PC-3 (cell line): ENCODE results near the gene ELOVL5. TPM values are rescaled to one million over a fixed set of nuclear protein-coding genes. Genes with fewer than 3 reads are reported as not detected.
A peak's percentile ranks its signal among the peaks of the same experiment; 100 is the strongest.

ENCODE experiments used
- ATAC-seq: fragments of 200-7000 bp; cut with Tn5 transposase; 2 replicates; pipeline ENCODE4 v1.9.1; 2020; ENCODE audit warnings: mild to moderate bottlenecking, moderate library complexity
- BruUV-seq: library from RNA; stranded (reverse); fragments of 400-500 nt; replicated peaks from 2 replicates; lab custom pipeline; 2021; lab: Mats Ljungman, UMichigan
- CTCF ChIA-PET: fragments of 300-600 bp; sonication (Branson Sonifier 250); formaldehyde crosslinking; loops from one replicate; lab custom pipeline; 2022; ENCODE audit warnings: antibody characterized with exemption; lab: Charles Lee
- POLR2A ChIA-PET: fragments of 300-600 bp; sonication (Branson Sonifier 250); formaldehyde crosslinking; loops from one replicate; lab custom pipeline; 2022; ENCODE audit warnings: antibody characterized with exemption; ENCODE audit not compliant: unreplicated experiment; lab: Charles Lee
- DNase-seq: peaks from one replicate; pipeline ENCODE4 v3.0.0-alpha.2; 2015
- H2AFZ ChIP-seq: fragments of 300-600 bp; sonication (generic); 2 replicates; pipeline ENCODE4 v1.6.0; 2016; ENCODE audit warnings: antibody characterized with exemption, low read length
- H3F3A ChIP-seq: fragments of 300-600 bp; sonication (generic); one replicate; pipeline ENCODE4 v1.6.0; 2017; ENCODE audit warnings: antibody characterized with exemption, low read length, control low read depth, mild to moderate bottlenecking; ENCODE audit not compliant: unreplicated experiment
- H3K27ac ChIP-seq: fragments of 300-600 bp; sonication (generic); 2 replicates; pipeline ENCODE4 v1.5.1; 2016; ENCODE audit warnings: mild to moderate bottlenecking, low read length
- H3K27me3 ChIP-seq: fragments of 300-600 bp; sonication (generic); 2 replicates; pipeline ENCODE4 v1.6.1; 2016; ENCODE audit warnings: low read length, mixed read lengths
- H3K36me3 ChIP-seq: fragments of 300-600 bp; sonication (generic); 2 replicates; pipeline ENCODE4 v1.6.1; 2016; ENCODE audit warnings: low read depth, mixed run types, low read length, mixed read lengths
- H3K4me1 ChIP-seq: fragments of 300-600 bp; sonication (generic); 2 replicates; pipeline ENCODE4 v1.5.1; 2016; ENCODE audit warnings: low read length; ENCODE audit not compliant: insufficient read depth
- H3K4me2 ChIP-seq: fragments of 300-600 bp; sonication (generic); 2 replicates; pipeline ENCODE4 v1.6.0; 2016; ENCODE audit warnings: low read length
- H3K4me3 ChIP-seq: fragments of 300-600 bp; sonication (generic); 2 replicates; pipeline ENCODE4 v1.5.1; 2016; ENCODE audit warnings: mild to moderate bottlenecking, low read length, mixed read lengths
- H3K79me2 ChIP-seq: fragments of 300-600 bp; sonication (generic); 2 replicates; pipeline ENCODE4 v1.6.1; 2017; ENCODE audit warnings: low read length, mixed read lengths
- H3K9ac ChIP-seq: fragments of 300-600 bp; sonication (generic); 2 replicates; pipeline ENCODE4 v1.6.0; 2016; ENCODE audit warnings: mild to moderate bottlenecking, low read length
- H3K9me2 ChIP-seq: fragments of 300-600 bp; sonication (generic); replicated peaks from 2 replicates; pipeline ENCODE4 v1.6.1; 2016; ENCODE audit warnings: mixed run types, low read length, mixed read lengths
- H3K9me3 ChIP-seq: fragments of 300-600 bp; sonication (generic); 2 replicates; pipeline ENCODE4 v1.6.1; 2016; ENCODE audit warnings: low read length, mixed read lengths
- H4K20me1 ChIP-seq: fragments of 300-600 bp; sonication (generic); 2 replicates; pipeline ENCODE4 v1.6.1; 2016; ENCODE audit warnings: low read length, mixed read lengths
- CTCF ChIP-seq: fragments of 300-600 bp; sonication (generic); conservative IDR thresholded peaks from 2 replicates; pipeline ENCODE4 v1.5.1; 2017; ENCODE audit warnings: antibody characterized with exemption, low read depth, mild to moderate bottlenecking, low read length
- EZH2 ChIP-seq: fragments of 300-600 bp; sonication (generic); IDR thresholded peaks from one replicate; pipeline ENCODE4 v1.6.1; 2017; ENCODE audit warnings: antibody characterized with exemption, mild to moderate bottlenecking, low read length; ENCODE audit not compliant: unreplicated experiment
- EZH2phosphoT487 ChIP-seq: fragments of 300-600 bp; sonication (generic); IDR thresholded peaks from 2 replicates; pipeline ENCODE4 v1.6.1; 2018; ENCODE audit warnings: mild to moderate bottlenecking, antibody characterized with exemption, low read length, borderline replicate concordance
- intact Hi-C: fragments of 100-400 bp; cut with micrococcal nuclease; formaldehyde crosslinking; loops from 2 replicates; pipeline ENCODE4 v1.9.0; 2023
- total RNA-seq: library from RNA; depleted of rRNA; stranded (reverse); fragments of >200 nt; gene quantifications from 2 replicates; pipeline ENCODE4 v1.2.3, GENCODE V29; 2014

The ELOVL5 gene
- total RNA-seq, 1 experiment from 2014 or later: 62.7 TPM

- Histone ChIP-seq H3K79me2 (peaks cover 22% of the 10 kb centered on the region), H4K20me1 (no peaks in the 10 kb centered on the region), H3K4me1 (peaks cover 7% of the 10 kb centered on the region; the same call in 1 of the 2 replicates), H3K27ac (no peak overlapping the region), H3K27me3 (no peaks in the 10 kb centered on the region), H3F3A (no peaks in the 10 kb centered on the region), H3K4me2 (no peak overlapping the region), H3K36me3 (0 out of 2 replicates have a peak, but pooled peaks cover 4% of the 10 kb centered on the region), H3K9ac (no peak overlapping the region), H3K9me2 (no peaks in the 10 kb centered on the region), H2AFZ (no peak overlapping the region), H3K4me3 (no peak overlapping the region), H3K9me3 (no peaks in the 10 kb centered on the region)
- ChIA-PET CTCF (no interaction called here), POLR2A (no interaction called here)
- no peak for ATAC-seq
- no peak for DNase-seq
- TSS peak; percentile 18 for BruUV-seq
- intact Hi-C loops: loop anchor here (10.0 kb wide), 1 partner anchor 119 kb away; no protein-coding TSS in a partner anchor
- TF ChIP-seq EZH2phosphoT487: no peak
Measured at GRCh38 chr6:53293691-53294090, 55.1 kb downstream of the ELOVL5 start.

- Histone ChIP-seq H3K9me2 (no peaks in the 10 kb centered on the region), H3K4me2 (no peak overlapping the region), H3K27ac (no peak overlapping the region), H2AFZ (no peak overlapping the region), H3K79me2 (no peaks in the 10 kb centered on the region), H3K9ac (no peak overlapping the region), H3K27me3 (no peaks in the 10 kb centered on the region), H3K4me1 (no peaks in the 10 kb centered on the region), H3K36me3 (peaks cover 13% of the 10 kb centered on the region; the same call in 1 of the 2 replicates), H3K4me3 (no peak overlapping the region), H3K9me3 (no peaks in the 10 kb centered on the region), H3F3A (no peaks in the 10 kb centered on the region), H4K20me1 (no peaks in the 10 kb centered on the region)
- CTCF ChIA-PET: interaction anchor here (1.2 kb wide), 1 partner anchor 57 kb away, joined by 3 read pairs; no protein-coding TSS in a partner anchor
- intact Hi-C loops: loop anchor here (10.0 kb wide), 1 partner anchor 116 kb away; no protein-coding TSS in a partner anchor
- no TSS peak for BruUV-seq
- DNase-seq (no peak), ATAC-seq (no peak)
- no peak for TF ChIP-seq EZH2
- TF ChIP-seq CTCF: peak; percentile 43; the same call in 1 of the 2 replicates
- TF ChIP-seq EZH2phosphoT487: no peak
- POLR2A ChIA-PET: interaction anchor here (1.0 kb wide), 1 partner anchor 19 kb away, joined by 7 read pairs; no protein-coding TSS in a partner anchor
Measured at GRCh38 chr6:53290537-53291510, 57.9 kb downstream of the ELOVL5 start.

GRCh38 chr6:53287336-53288225 lies 61.2 kb downstream of the ELOVL5 start:
- CTCF ChIA-PET: no interaction called here
- Histone ChIP-seq H3K9ac (no peak overlapping the region), H2AFZ (no peak overlapping the region), H3K36me3 (peaks cover 13% of the 10 kb centered on the region; the same call in 1 of the 2 replicates), H3K9me2 (no peaks in the 10 kb centered on the region), H3K9me3 (no peaks in the 10 kb centered on the region), H3K27me3 (no peaks in the 10 kb centered on the region), H3K4me1 (no peaks in the 10 kb centered on the region), H3K4me2 (no peak overlapping the region), H3K4me3 (no peak overlapping the region), H3K79me2 (no peaks in the 10 kb centered on the region), H4K20me1 (no peaks in the 10 kb centered on the region), H3F3A (no peaks in the 10 kb centered on the region), H3K27ac (no peak overlapping the region)
- intact Hi-C loops: no loop called here
- DNase-seq (no peak), ATAC-seq (no peak)
- no TSS peak for BruUV-seq
- POLR2A ChIA-PET: interaction anchor here (0.7 kb wide), 1 partner anchor 78 kb away, joined by 3 read pairs; no protein-coding TSS in a partner anchor
- TF ChIP-seq CTCF (no peak), EZH2phosphoT487 (no peak), EZH2 (no peak)
